ENCODE data around the gene TTC33.

DNA sequence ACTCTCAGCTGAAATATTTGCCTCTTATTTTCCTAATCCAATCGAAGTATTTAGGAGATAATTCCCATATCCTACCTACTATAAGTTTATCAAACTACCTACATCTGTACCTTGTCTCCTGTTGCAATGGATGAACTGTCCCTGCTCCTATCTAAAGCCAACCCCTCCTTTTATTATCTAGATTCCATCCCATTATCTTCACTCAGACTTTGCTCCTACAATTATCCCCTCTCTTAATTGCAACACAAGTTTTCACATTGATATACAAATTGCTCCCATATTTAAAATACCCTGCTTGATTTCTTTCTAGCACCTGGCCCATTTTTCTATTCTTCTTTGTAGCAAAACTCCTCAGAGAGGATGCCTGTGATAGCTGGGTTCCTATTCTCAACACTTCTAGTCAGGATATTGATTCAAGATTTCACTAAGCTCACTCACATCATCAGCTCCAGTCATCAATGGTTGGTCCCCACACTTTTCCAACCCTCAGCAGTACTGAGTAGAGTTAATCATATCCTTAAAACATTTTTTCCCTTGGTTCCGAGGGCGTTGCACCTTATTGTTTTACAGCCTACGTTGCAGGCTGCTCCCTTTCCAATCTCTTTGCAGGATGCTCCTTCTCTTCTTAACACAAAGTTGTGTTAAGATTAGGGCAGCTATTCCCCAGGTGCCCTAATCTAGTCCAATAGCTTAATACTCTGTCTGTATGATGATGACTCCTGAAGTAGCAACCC lies 253.9 kb downstream of the TTC33 start:
- TF ChIP-seq ZNF274 (IDR thresholded peaks at IDR 0.05; ENCODE audit: low read depth, low read length), result no peak
- no peak for TF ChIP-seq SUZ12 (IDR thresholded peaks at IDR 0.05; ENCODE audit: extremely low read depth, insufficient read depth, insufficient read length)

All from NT2/D1 (cell line).